HG03378 (cell line): ENCODE data around the gene CCDC141.

ENCODE experiments used
- ATAC-seq: cut with Tn5 transposase; IDR thresholded peaks from one replicate; pipeline ENCODE4 v1.9.1; 2021; ENCODE audit warnings: mild to moderate bottlenecking, moderate library complexity; ENCODE audit not compliant: unreplicated experiment

The CCDC141 gene

GRCh38 chr2:178834086-178834485 is 215.9 kb downstream of the CCDC141 start:
- ATAC-seq: no peak

- no peak for ATAC-seq
Measured at GRCh38 chr2:178833382-178833781, 216.6 kb downstream of the CCDC141 start.

GRCh38 chr2:178830451-178830850 is 219.5 kb downstream of the CCDC141 start:
- no peak for ATAC-seq

GRCh38 chr2:178829981-178830380 is 220.0 kb downstream of the CCDC141 start:
- ATAC-seq: no peak

GRCh38 chr2:178829299-178829960 is 220.5 kb downstream of the CCDC141 start:
- ATAC-seq: no peak

- ATAC-seq: no peak
Measured at GRCh38 chr2:178828486-178828881, 221.5 kb downstream of the CCDC141 start.

- no peak for ATAC-seq
Measured at GRCh38 chr2:178827739-178828485, 222.0 kb downstream of the CCDC141 start.

GRCh38 chr2:178827111-178827510 is 222.8 kb downstream of the CCDC141 start:
- ATAC-seq: no peak

- ATAC-seq: no peak
Measured at GRCh38 chr2:178825183-178825582, 224.8 kb downstream of the CCDC141 start.

GRCh38 chr2:178824181-178824580 is 225.8 kb downstream of the CCDC141 start:
- no peak for ATAC-seq

- ATAC-seq: peak; percentile 84
Measured at GRCh38 chr2:178819992-178820391, 229.9 kb downstream of the CCDC141 start.

- no peak for ATAC-seq
Measured at GRCh38 chr2:178819147-178819875, 230.6 kb downstream of the CCDC141 start.

- ATAC-seq: no peak
Measured at GRCh38 chr2:178811901-178812300, 238.0 kb downstream of the CCDC141 start.

GRCh38 chr2:178811045-178811444 is 238.9 kb downstream of the CCDC141 start:
- no peak for ATAC-seq

GRCh38 chr2:178810422-178810821 is 239.5 kb downstream of the CCDC141 start:
- no peak for ATAC-seq

GRCh38 chr2:178807227-178808008 is 242.5 kb downstream of the CCDC141 start, which contains the start of gene TTN:
Gene TTN, minus strand, starts transcription at chr2:178807423. Its CDS starts 2,781 bp downstream, at chr2:178804642.
- ATAC-seq: no peak

- ATAC-seq: no peak
Measured at GRCh38 chr2:178806543-178806942, 243.4 kb downstream of the CCDC141 start.

GRCh38 chr2:178805457-178805856 is 244.5 kb downstream of the CCDC141 start:
- no peak for ATAC-seq

- ATAC-seq: peak; percentile 80
Measured at GRCh38 chr2:178804791-178805190, 245.1 kb downstream of the CCDC141 start.

GRCh38 chr2:178800510-178800909 is 249.4 kb downstream of the CCDC141 start:
- no peak for ATAC-seq

- ATAC-seq: no peak
Measured at GRCh38 chr2:178799305-178799704, 250.6 kb downstream of the CCDC141 start.
